Fibroblast of the aortic adventitia (primary cell): Measurements from ENCODE around the gene PNMA6F. TPM values are rescaled to one million over a fixed set of nuclear protein-coding genes. Genes with fewer than 3 reads are reported as not detected.
"Not testable (repeated sequence)": the region's sequence is repeated elsewhere in the genome, so short reads cannot be mapped to it uniquely, and the experiment has no call there.

Source experiments
- DNase-seq: peaks from one replicate; pipeline ENCODE4 v3.0.0-alpha.2; 2010; ENCODE audit warnings: low read depth
- H3K4me3 ChIP-seq: 2 replicates; pipeline ENCODE4 v1.5.1; 2011; ENCODE audit warnings: low read depth, mild to moderate bottlenecking, control low read depth, low read length, moderate library complexity
- small RNA-seq: library from RNA; depleted of rRNA; stranded (forward); fragments of <200 nt; gene quantifications from one replicate; pipeline ENCODE3, GENCODE V24; 2012
- total RNA-seq: library from RNA; depleted of rRNA; stranded (reverse); fragments of >200 nt; gene quantifications from 2 replicates; pipeline ENCODE4 v1.2.3, GENCODE V29; 2012; ENCODE audit warnings: low replicate concordance

Gene PNMA6F
- total RNA-seq, 1 donor = not detected

- not testable (repeated sequence) for H3K4me3 ChIP-seq
These were observed 46.1 kb downstream of the PNMA6F start for GRCh38 chrX:153275418-153275817.

GRCh38 chrX:153272584-153272983, 49.0 kb downstream of the PNMA6F start:
- DNase-seq, H3K4me3 ChIP-seq: not testable (repeated sequence)

More at GRCh38 chrX:153275418-153275817, 46.1 kb downstream of the PNMA6F start:
- not testable (repeated sequence) for DNase-seq

- H3K4me3 ChIP-seq, DNase-seq: not testable (repeated sequence)
These were observed 49.5 kb downstream of the PNMA6F start for GRCh38 chrX:153272070-153272469.

Small RNA genes within 50 kb of the gene (small RNA-seq; reads per million reads assigned to genes)
- not detected for gene AC152007.1

Other genes with a start within 250 kb of the PNMA6F start
- 1.3 and 14.9 TPM in 2 replicates for gene PNMA6A, start 249.3 kb downstream of the PNMA6F start, total RNA-seq
- not detected in 2 replicates for gene MAGEA1, start 142.5 kb downstream of the PNMA6F start, total RNA-seq
- 6.1 and 10.1 TPM in 2 replicates for gene ZNF275, start 12.4 kb upstream of the PNMA6F start, total RNA-seq
- gene PNMA6E, start 79.6 kb upstream of the PNMA6F start, total RNA-seq = not detected in 2 replicates
- gene ZFP92, start 89.7 kb upstream of the PNMA6F start, total RNA-seq = 0.08 TPM in 1 of 2 replicates, not detected in the other
- gene TREX2, start 124.3 kb upstream of the PNMA6F start, total RNA-seq = 1.3 TPM in 1 of 2 replicates, not detected in the other
- gene HAUS7, start 148.8 kb upstream of the PNMA6F start, total RNA-seq = 16.4 and 16.5 TPM in 2 replicates
- 12.3 and 133 TPM in 2 replicates for gene BGN, start 173.2 kb upstream of the PNMA6F start, total RNA-seq
- gene ATP2B3, start 195.9 kb upstream of the PNMA6F start, total RNA-seq = not detected in 2 replicates